Subcutaneous adipose tissue (tissue), 4 donors: ENCODE measurements around the gene DCTD. TPM values are rescaled to one million over a fixed set of nuclear protein-coding genes. Genes with fewer than 3 reads are reported as not detected.

Source experiments
- total RNA-seq, 4 donors: library from RNA; depleted of rRNA; stranded (reverse); fragments of >200 nt; gene quantifications; one replicate each; pipeline ENCODE4 v1.1.0, GENCODE V29; 2016
- TF ChIP-seq, protein P1 (sequence below): fragments of 450-650 bp; IDR thresholded peaks from one replicate; pipeline ENCODE4 v1.5.1; 2016; ENCODE audit warnings: low read depth, mild to moderate bottlenecking, control low read depth, antibody characterized with exemption, moderate library complexity

Gene DCTD
- total RNA-seq, 4 donors from 2014 or later: 50.1 to 64.4 (median 63.2) TPM

DNA sequence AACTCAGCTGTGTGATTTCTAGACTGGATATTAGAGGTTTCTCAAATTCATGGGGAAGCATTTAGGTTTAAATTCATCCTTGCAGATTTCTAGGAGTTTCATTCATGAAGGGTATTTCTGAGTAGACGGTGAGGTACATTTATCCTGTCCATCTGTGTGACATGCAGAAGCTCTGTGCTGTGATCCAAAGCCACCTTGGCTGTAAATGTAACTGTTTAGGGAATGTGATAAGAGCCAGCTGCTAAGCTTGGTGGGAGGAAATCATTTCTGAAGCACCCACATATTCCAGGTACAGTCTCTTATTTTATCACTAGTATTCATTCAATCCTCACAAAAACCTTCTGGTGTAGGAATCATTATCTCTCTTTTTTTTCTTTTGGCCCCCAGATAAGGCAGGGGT lies 8.7 kb upstream of the DCTD start:
- TF ChIP-seq, protein P1, sequence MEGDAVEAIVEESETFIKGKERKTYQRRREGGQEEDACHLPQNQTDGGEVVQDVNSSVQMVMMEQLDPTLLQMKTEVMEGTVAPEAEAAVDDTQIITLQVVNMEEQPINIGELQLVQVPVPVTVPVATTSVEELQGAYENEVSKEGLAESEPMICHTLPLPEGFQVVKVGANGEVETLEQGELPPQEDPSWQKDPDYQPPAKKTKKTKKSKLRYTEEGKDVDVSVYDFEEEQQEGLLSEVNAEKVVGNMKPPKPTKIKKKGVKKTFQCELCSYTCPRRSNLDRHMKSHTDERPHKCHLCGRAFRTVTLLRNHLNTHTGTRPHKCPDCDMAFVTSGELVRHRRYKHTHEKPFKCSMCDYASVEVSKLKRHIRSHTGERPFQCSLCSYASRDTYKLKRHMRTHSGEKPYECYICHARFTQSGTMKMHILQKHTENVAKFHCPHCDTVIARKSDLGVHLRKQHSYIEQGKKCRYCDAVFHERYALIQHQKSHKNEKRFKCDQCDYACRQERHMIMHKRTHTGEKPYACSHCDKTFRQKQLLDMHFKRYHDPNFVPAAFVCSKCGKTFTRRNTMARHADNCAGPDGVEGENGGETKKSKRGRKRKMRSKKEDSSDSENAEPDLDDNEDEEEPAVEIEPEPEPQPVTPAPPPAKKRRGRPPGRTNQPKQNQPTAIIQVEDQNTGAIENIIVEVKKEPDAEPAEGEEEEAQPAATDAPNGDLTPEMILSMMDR: no peak

DNA sequence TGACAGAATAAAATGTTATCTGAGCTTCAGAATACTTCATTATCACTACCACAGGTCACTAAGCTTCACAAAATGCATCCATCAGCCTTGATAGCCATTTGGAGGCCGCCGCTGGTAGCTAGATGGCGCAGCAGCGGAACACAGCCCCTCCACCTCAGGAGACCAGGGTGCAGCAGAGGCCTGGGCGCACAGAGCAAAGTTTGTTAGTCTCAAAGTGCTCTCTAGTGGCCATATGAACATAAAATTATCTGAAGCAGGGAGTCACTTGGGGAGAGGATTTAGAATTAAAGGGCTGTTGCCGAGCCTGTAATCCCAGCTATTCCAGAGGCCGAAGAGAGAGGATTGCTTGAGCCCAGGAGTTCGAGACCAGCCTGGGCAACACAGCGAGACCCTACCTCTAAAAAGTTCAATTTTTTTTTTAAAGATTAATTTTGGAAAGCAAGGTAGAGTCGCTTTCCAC lies 8.1 kb upstream of the DCTD start:
- TF ChIP-seq, protein P1: no peak

DNA sequence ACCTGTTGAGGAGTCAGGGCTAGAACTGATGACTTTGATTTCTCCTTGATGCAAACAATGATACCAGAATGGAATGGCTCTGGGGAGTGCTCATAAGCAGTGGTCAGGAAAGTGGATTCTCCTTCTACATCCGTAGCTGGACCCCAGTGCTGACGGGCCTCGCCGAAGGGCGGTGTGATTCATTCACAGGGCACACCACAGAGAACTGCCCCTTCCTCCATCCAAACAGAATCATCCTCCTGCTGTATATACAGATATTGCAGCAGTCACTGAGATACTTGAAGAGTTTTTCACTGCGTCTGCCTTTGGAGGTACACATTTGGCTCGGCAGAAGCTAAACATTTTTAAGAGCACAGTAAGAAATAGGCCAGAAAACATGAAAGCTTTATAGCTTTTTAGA lies 7.3 kb upstream of the DCTD start:
- TF ChIP-seq, protein P1: no peak

DNA sequence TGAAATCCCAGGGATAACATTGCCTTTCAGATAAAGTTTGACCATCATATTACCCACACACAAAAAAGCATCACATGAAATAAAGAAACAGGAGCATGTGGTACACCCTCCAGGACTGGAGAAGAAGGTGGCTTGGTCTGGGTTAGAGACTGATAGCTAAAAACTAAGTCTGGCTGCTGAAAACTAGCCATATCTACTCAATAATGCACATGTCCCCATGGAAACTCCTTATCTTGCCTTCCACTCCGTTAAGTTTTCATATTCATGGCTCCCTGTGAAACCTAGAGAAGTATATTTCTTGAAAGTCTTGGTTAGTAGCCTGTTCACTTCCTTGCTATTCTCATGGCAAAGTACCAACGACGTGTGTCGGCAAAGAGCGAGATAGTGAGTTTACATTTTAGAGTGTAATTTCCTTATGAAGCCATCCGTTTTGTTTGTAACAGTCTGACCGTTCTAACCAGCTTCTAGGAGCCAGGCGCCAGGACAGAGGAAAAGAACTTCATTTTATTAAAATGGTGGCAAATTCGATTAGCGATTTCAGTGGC lies 6.7 kb upstream of the DCTD start:
- TF ChIP-seq, protein P1: no peak

DNA sequence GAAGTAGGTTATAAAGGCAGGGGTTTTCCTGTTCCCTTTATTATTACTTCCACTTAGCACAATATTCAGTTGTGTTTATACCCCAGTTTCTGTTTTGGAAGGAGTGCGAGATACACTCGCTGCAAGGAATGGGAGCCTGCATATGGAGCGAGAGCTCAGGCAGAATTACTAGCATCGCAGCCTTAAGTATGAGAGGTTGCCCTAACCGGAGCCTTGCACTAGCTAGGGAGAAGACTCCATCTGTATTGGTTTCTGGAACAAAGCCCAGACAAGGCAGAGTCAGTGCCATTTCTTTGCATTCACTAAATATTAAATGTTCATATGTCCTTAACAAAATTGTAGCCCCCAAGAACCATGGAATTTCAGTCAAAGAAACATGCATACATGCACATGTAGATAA lies 6.2 kb upstream of the DCTD start:
- TF ChIP-seq, protein P1: no peak

DNA sequence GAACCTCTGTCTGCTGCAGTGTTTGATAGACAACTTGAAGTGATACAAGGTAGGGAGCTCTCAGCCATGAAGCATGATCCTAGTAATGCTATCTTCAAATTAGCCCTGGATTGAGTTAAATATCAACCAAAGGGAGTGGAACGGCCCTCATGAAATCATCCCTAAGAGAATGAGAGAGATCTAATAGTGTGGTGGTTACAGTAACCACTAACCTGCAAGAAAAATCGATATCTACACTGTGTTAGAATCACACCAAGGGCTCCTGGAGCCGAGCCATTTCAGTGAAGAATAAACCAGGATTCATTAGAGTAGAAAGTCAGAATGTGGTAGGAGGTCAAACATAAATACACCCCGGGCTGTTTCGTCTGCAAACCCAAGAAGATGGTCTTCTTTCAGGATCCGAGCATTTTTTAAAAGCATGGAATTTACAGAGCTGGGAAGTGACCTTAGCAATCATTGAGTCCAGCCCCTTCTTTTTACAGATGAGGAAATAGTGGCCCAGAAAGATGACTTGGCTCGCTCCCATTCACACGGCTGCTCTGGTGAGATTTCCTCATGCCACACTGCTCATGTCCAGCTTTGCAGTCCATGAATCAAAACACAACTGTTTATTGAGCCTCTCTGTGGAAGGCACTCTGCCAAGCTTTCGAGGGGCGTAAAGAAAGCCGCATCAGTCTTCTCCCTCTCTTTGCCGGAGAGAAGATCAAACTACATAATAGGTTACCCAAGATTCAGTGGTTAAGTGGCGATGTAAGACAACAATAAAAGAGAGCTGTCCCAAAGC lies 5.5 kb upstream of the DCTD start:
- TF ChIP-seq, protein P1: no peak

DNA sequence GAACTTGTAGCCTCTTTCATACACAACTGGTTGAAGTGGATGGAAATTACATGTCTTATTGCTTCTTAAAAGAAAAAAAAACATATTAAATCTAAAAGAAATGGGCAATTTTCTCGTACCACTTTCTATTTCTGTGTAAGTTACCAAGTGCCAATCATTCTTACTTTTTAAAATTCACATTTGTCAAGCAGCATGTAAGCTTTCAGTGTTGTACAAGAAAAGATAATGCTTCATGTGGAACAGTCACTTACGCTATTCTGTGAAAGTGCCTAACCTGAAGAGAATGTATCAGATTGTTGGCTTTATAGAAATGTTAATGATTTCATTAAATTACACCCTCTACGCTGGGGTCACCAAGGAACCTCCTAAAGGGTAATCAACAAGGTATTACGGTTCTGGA lies 4.4 kb upstream of the DCTD start:
- TF ChIP-seq, protein P1: no peak
